Pancreas (tissue), 10 donors: ENCODE data around the gene MAST2. TPM values are rescaled to one million over a fixed set of nuclear protein-coding genes. Genes with fewer than 3 reads are reported as not detected.
"Not testable (repeated sequence)": the region's sequence is repeated elsewhere in the genome, so short reads cannot be mapped to it uniquely, and the experiment has no call there.

ENCODE experiments used
- ATAC-seq, 4 donors: fragments of 200-7000 bp; cut with Tn5 transposase; one replicate each; pipeline versions ENCODE4 v1.8.0 to v1.9.1; 2020; ENCODE audit warnings: mild to moderate bottlenecking in 4 of 4, moderate library complexity in 4 of 4
- DNase-seq, 6 donors: peaks; one replicate each; pipeline ENCODE4 v3.0.0-alpha.2; 2020
- FAIRE-seq: peaks from 2 replicates; lab custom pipeline; 2012; peaks lifted over from hg19 to GRCh38; lab: Jason Lieb, UNC
- H3K27ac ChIP-seq, 4 donors: fragments of 200-600 bp; sonication (generic); 1 replicate in 3 of 4; 2 replicates in 1 of 4; pipeline versions ENCODE4 v1.5.0 to v1.8.0; 2020
- H3K27me3 ChIP-seq, 4 donors: fragments of 200-600 bp; one replicate each; pipeline ENCODE4 v1.8.0; 2021
- H3K36me3 ChIP-seq, 3 donors: fragments of 200-600 bp; sonication (generic) in 1 of 3; one replicate each; pipeline versions ENCODE4 v1.5.0 to v1.8.0; 2020 to 2021
- H3K4me1 ChIP-seq, 3 donors: fragments of 200-600 bp; one replicate each; pipeline ENCODE4 v1.8.0; 2021
- H3K4me3 ChIP-seq, 4 donors: fragments of 200-600 bp; sonication (generic) in 2 of 4; one replicate each; pipeline versions ENCODE4 v1.5.0 to v1.8.0; 2020 to 2021
- H3K9me3 ChIP-seq, 4 donors: fragments of 200-600 bp; one replicate each; pipeline ENCODE4 v1.8.0; 2021
- CTCF ChIP-seq, 4 donors: fragments of 200-600 bp; sonication (generic) in 3 of 4; IDR thresholded peaks; one replicate each; pipeline versions ENCODE4 v1.5.0 to v1.8.0; 2021; ENCODE audit warnings: antibody characterized with exemption in 4 of 4
- WGBS, 2 donors: extraction: QIAGEN DNeasy Blood & Tissue Kit; methylation state at CpG; one replicate each; pipeline ENCODE4 v1.1.7; 2013; 5-methylcytosine and 5-hydroxymethylcytosine counted together
- intact Hi-C, 3 donors: fragments of 100-400 bp; cut with DNase I; formaldehyde crosslinking; loops; one replicate each; pipeline versions ENCODE4 v1.11.1 to v1.14.2; 2022
- polyA plus RNA-seq, 2 donors: library from polyadenylated mRNA; stranded (reverse); fragments of 200-250 nt; gene quantifications; one replicate each; pipeline ENCODE4 v1.2.3, GENCODE V29; 2013
- total RNA-seq, 6 donors: library from RNA; stranded (reverse); fragmentation: NEBNext Ultra II Directional in 4 of 6; extraction: Animal tissue kit (Norgen Biotek cat#: 25700) in 4 of 6; gene quantifications; one replicate each; pipeline versions ENCODE4 v1.2.1 to v1.2.4, GENCODE V29; 2021 to 2023
- donor health status: healthy with polysubstance abuse.
- donor health status: DM: no; HTN: no; CAD: no; lungs with moderate emphysema.
- donor health status: DM: no; HTN: no; CAD: no.
- donor health status: control.
- donor health status: control.
- donor health status: Bipolar disorder and iron deficiency.
- donor health status: DM: yes; HTN: yes; CAD: no.
- donor health status: DM: no; HTN: no; CAD: no.
- donor health status: DM: no; HTN: no; CAD: no.
- donor health status: DM: yes; HTN: yes; CAD: no.

Gene MAST2
- total and polyA plus RNA-seq, 8 donors, result 5.1 to 14.5 (median 7.7) TPM

GRCh38 chr1:46041974-46042373, 238.6 kb downstream of the MAST2 start:
- H3K27ac ChIP-seq, result no peak overlapping the region
- no peak for TF ChIP-seq CTCF (IDR thresholded peaks at IDR 0.05)
- H3K27me3 ChIP-seq, result peaks cover 0 to 5% (median 0%) of the 10 kb centered on the region in 4 donors
- intact Hi-C loops, result no loop called here
- no peaks in the 10 kb centered on the region for H3K36me3 ChIP-seq
- no peaks in the 10 kb centered on the region for H3K4me1 ChIP-seq
- DNase-seq (no peak), ATAC-seq (peak in 3 of 4 donors; percentile 9 to 70 (median 64)), FAIRE-seq (no peak)
- H3K4me3 ChIP-seq, result no peak overlapping the region
- H3K9me3 ChIP-seq, result no peaks in the 10 kb centered on the region

GRCh38 chr1:46043458-46044017, 240.1 kb downstream of the MAST2 start:
- H3K36me3 ChIP-seq, result no peaks in the 10 kb centered on the region
- FAIRE-seq, result no peak
- intact Hi-C loops, result no loop called here
- TF ChIP-seq CTCF (IDR thresholded peaks at IDR 0.05), result no peak
- peak in 1 of 4 donors; percentile 17 for ATAC-seq
- H3K9me3 ChIP-seq, result no peaks in the 10 kb centered on the region
- no peak overlapping the region for H3K27ac ChIP-seq
- 72 to 81% methylated on average over 11 of the region's 11 CpGs for WGBS, 2 donors
- H3K4me3 ChIP-seq, result no peak overlapping the region
- no peaks in the 10 kb centered on the region for H3K4me1 ChIP-seq
- peaks cover 0 to 5% (median 0%) of the 10 kb centered on the region in 4 donors for H3K27me3 ChIP-seq
- DNase-seq, result no peak

- WGBS, 2 donors, result 63% methylated on average over 5 of the region's 5 CpGs
- no peak overlapping the region for H3K27ac ChIP-seq
- peaks cover 0 to 5% (median 0%) of the 10 kb centered on the region in 4 donors for H3K27me3 ChIP-seq
- H3K4me1 ChIP-seq, result no peaks in the 10 kb centered on the region
- no peak overlapping the region for H3K4me3 ChIP-seq
- DNase-seq, result no peak
- no peak for ATAC-seq
- TF ChIP-seq CTCF (IDR thresholded peaks at IDR 0.05), result no peak
- intact Hi-C loops, result no loop called here
- FAIRE-seq, result no peak
- H3K9me3 ChIP-seq, result no peaks in the 10 kb centered on the region
- no peaks in the 10 kb centered on the region for H3K36me3 ChIP-seq
Measured at GRCh38 chr1:46044116-46044515, 240.7 kb downstream of the MAST2 start.

GRCh38 chr1:46053734-46054133, 250.3 kb downstream of the MAST2 start:
- TF ChIP-seq CTCF (IDR thresholded peaks at IDR 0.05), result no peak
- FAIRE-seq (no peak), ATAC-seq (no peak), DNase-seq (no peak)
- H3K4me3 ChIP-seq, result no peak overlapping the region
- H3K36me3 ChIP-seq, result no peaks in the 10 kb centered on the region
- H3K4me1 ChIP-seq, result no peaks in the 10 kb centered on the region
- intact Hi-C loops, result no loop called here
- H3K9me3 ChIP-seq, result no peaks in the 10 kb centered on the region
- WGBS, 2 donors, result 67% methylated on average over 2 of the region's 2 CpGs
- H3K27ac ChIP-seq, result no peak overlapping the region
- no peaks in the 10 kb centered on the region for H3K27me3 ChIP-seq

GRCh38 chr1:46056325-46056724, 252.9 kb downstream of the MAST2 start:
- H3K4me1 ChIP-seq, result no peaks in the 10 kb centered on the region

GRCh38 chr1:46057215-46057614, 253.8 kb downstream of the MAST2 start:
- H3K4me3 ChIP-seq, H3K36me3 ChIP-seq, H3K4me1 ChIP-seq, H3K27me3 ChIP-seq, ATAC-seq, FAIRE-seq, H3K9me3 ChIP-seq, H3K27ac ChIP-seq, DNase-seq, intact Hi-C loops: not testable (repeated sequence)
- WGBS, 2 donors, result 84 to 89% methylated on average over 4 of the region's 4 CpGs

More at GRCh38 chr1:46056325-46056724, 252.9 kb downstream of the MAST2 start:
- DNase-seq, result no peak
- ATAC-seq, result no peak
- H3K27ac ChIP-seq, result no peak overlapping the region
- FAIRE-seq, result no peak
- no peak overlapping the region for H3K4me3 ChIP-seq
- H3K9me3 ChIP-seq, result no peaks in the 10 kb centered on the region
- no peaks in the 10 kb centered on the region for H3K27me3 ChIP-seq
- no peaks in the 10 kb centered on the region for H3K36me3 ChIP-seq
- TF ChIP-seq CTCF (IDR thresholded peaks at IDR 0.05), result no peak
- 92 to 96% methylated on average over 5 of the region's 5 CpGs for WGBS, 2 donors
- intact Hi-C loops, result no loop called here
